NT2/D1 (cell line): ENCODE results near the gene CKAP4.

Source experiments
- SUZ12 ChIP-seq: IDR thresholded peaks from 2 replicates; pipeline ENCODE4 v1.6.1; 2011; ENCODE audit not compliant: insufficient read length, insufficient read depth; ENCODE audit errors: extremely low read depth
- YY1 ChIP-seq: IDR thresholded peaks from 2 replicates; pipeline ENCODE4 v1.6.1; 2011; ENCODE audit not compliant: insufficient read length, insufficient read depth
- ZNF274 ChIP-seq: IDR thresholded peaks from 2 replicates; pipeline ENCODE4 v1.6.1; 2011; ENCODE audit warnings: mild to moderate bottlenecking, low read depth, low read length

- TF ChIP-seq SUZ12 = no peak
- no peak for TF ChIP-seq YY1
- TF ChIP-seq ZNF274 = no peak
These were observed 49.8 kb downstream of the CKAP4 start for GRCh38 chr12:106197906-106198623.
